GM12875 (cell line): ENCODE measurements around the gene BPI.

Experiments used
- H3K4me3 ChIP-seq: one replicate; pipeline ENCODE4 v1.5.1; 2011; ENCODE audit warnings: low read depth, low read length, control low read depth
- TF ChIP-seq, protein P1 (sequence below): IDR thresholded peaks from 2 replicates; pipeline ENCODE4 v1.5.1; 2011; ENCODE audit warnings: low read depth, mild to moderate bottlenecking, control low read depth, inconsistent platforms, low read length, moderate library complexity, borderline replicate concordance; ENCODE audit not compliant: insufficient read depth

Gene BPI

DNA sequence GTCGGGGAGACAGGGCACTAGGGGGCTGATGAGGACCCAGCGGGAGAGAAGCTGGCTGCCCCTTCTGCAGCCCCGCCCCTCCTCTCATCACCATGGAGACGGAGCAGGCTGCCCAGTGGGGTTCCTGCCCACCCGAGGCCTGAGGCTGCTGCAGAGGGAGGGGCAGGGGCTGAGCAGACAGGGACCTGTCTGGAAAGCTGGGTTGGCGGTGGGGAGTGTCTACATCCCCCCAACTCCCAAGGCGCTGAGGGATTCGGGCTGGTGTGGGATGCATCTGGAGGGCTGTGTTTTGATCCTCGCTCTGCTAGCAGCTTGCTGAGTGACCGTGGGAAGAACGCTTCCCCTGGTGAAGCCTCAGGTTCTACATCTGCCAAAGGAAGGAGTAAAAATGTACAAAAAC, 1.2 kb upstream of the BPI start:
- H3K4me3 ChIP-seq = no peak overlapping the region
- TF ChIP-seq, protein P1, sequence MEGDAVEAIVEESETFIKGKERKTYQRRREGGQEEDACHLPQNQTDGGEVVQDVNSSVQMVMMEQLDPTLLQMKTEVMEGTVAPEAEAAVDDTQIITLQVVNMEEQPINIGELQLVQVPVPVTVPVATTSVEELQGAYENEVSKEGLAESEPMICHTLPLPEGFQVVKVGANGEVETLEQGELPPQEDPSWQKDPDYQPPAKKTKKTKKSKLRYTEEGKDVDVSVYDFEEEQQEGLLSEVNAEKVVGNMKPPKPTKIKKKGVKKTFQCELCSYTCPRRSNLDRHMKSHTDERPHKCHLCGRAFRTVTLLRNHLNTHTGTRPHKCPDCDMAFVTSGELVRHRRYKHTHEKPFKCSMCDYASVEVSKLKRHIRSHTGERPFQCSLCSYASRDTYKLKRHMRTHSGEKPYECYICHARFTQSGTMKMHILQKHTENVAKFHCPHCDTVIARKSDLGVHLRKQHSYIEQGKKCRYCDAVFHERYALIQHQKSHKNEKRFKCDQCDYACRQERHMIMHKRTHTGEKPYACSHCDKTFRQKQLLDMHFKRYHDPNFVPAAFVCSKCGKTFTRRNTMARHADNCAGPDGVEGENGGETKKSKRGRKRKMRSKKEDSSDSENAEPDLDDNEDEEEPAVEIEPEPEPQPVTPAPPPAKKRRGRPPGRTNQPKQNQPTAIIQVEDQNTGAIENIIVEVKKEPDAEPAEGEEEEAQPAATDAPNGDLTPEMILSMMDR = no peak

DNA sequence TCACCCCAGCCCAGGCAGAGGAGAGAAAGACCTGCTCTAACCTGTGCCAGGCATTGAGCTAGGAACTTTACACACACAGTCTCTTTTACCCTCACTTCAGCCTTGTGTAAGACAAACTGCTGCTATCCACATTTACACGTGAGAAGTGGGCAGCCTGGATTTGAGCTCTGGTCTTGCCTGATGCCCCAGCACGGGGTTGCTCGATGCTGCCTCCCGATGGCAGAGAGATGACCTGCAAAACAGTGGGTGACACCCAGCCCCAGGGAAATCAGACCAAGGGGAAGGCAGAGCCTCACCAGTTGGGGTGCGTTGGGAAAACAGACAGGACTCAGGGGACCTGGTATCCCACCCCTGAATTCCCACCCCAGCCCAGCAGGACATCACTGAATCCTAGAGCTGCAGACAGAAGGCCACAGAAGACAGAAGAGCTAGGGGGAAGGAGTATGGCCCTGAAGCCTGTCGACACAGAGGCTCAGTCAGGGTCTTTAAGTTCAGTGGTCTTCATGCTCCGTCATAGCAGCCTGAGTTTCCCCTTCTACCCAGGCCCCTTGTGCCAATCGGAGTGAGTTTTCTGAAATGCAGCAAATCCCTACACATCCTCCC, 990 bp downstream of the BPI start:
- TF ChIP-seq, protein P1 = peak; percentile 55
- H3K4me3 ChIP-seq = no peak overlapping the region

- H3K4me3 ChIP-seq = no peak overlapping the region
- TF ChIP-seq, protein P1 = no peak
Observed at GRCh38 chr20:38305541-38305940, 1.6 kb downstream of the BPI start.

DNA sequence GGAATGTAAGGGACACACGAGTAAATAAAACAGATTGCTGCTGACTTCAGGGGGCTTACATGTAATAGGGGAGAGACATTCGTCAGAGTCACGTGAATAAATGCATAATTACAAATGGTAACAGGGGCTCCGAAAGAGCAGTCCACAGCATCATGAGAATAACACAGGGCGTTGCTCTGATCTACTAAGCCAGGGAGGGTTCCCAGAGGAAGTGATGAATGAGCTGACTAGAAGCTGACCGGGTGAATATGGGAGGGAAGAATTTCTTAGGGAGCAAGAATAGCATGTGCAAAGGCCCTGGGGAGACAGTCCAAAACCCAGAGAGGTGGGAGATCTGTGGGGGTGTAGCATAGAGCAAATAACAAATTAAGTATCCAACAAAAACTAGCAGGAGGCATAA, 2.4 kb downstream of the BPI start:
- H3K4me3 ChIP-seq = no peak overlapping the region
- TF ChIP-seq, protein P1 = no peak

- TF ChIP-seq, protein P1 = no peak
Observed at GRCh38 chr20:38307371-38308046, 3.6 kb downstream of the BPI start.

GRCh38 chr20:38308047-38308438, 4.1 kb downstream of the BPI start:
- H3K4me3 ChIP-seq = no peak overlapping the region
- TF ChIP-seq, protein P1 = no peak

More at GRCh38 chr20:38307371-38308046, 3.6 kb downstream of the BPI start:
- H3K4me3 ChIP-seq = no peak overlapping the region

DNA sequence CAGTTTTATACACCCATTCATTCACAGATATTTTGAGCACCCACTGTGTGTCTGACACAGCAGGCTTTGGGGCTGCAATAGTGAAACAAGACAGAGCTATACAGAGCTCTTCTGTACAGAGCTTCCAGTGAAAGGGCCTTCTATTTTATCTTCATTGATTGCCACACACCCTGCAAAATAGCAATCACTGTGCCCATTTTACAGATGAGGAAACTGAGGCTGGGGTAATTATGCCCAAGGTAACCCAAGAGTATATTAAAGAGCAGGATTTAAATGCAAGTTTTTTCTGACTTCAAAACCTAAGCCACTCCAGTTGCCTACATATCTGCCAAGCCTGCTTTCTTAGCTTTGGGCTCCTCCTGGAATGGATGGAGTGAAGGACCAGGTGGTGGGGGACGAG, 4.5 kb downstream of the BPI start:
- TF ChIP-seq, protein P1 = no peak
- no peak overlapping the region for H3K4me3 ChIP-seq
